Upper lobe of left lung (tissue), 6 donors: ENCODE results near the gene COL9A2. TPM values are rescaled to one million over a fixed set of nuclear protein-coding genes. Genes with fewer than 3 reads are reported as not detected.
A peak's percentile ranks its signal among the peaks of the same experiment; 100 is the strongest.

Experiments
- ATAC-seq, 2 donors: fragments of 200-7000 bp; cut with Tn5 transposase; one replicate each; pipeline ENCODE4 v1.9.1; 2022; ENCODE audit warnings: mild to moderate bottlenecking in 2 of 2, moderate library complexity in 2 of 2; ENCODE audit not compliant: low FRiP score in 2 of 2
- DNase-seq, 2 donors: peaks; one replicate each; pipeline ENCODE4 v3.0.0-alpha.2; 2019 to 2020
- H3K27ac ChIP-seq, 4 donors: fragments of 200-600 bp; sonication (generic); one replicate each; pipeline ENCODE4 v1.5.1; 2016 to 2019
- H3K27me3 ChIP-seq, 4 donors: fragments of 200-600 bp; sonication (generic); one replicate each; pipeline ENCODE4 v1.5.1; 2017 to 2019
- H3K36me3 ChIP-seq, 4 donors: fragments of 200-600 bp; sonication (generic); one replicate each; pipeline ENCODE4 v1.5.1; 2016 to 2019
- H3K4me1 ChIP-seq, 4 donors: fragments of 200-600 bp; sonication (generic); one replicate each; pipeline ENCODE4 v1.5.1; 2018 to 2019
- H3K4me3 ChIP-seq, 4 donors: fragments of 200-600 bp; sonication (generic); one replicate each; pipeline ENCODE4 v1.5.1; 2017 to 2019; ENCODE audit warnings: mild to moderate bottlenecking in 2 of 4, moderate library complexity in 1 of 4
- H3K9me3 ChIP-seq, 4 donors: fragments of 200-600 bp; sonication (generic); one replicate each; pipeline ENCODE4 v1.5.1; 2018 to 2019
- CTCF ChIP-seq, 6 experiments: fragments of 450-650 bp in 4 of 6; fragments of 200-600 bp in 2 of 6; sonication (generic) in 2 of 6; IDR thresholded peaks; one replicate each; pipeline ENCODE4 v1.5.1; 2016 to 2019; ENCODE audit warnings: antibody characterized with exemption in 6 of 6
- EP300 ChIP-seq, 4 donors: sonication (generic); formaldehyde crosslinking; IDR thresholded peaks; one replicate each; pipeline ENCODE4 v1.5.1; 2017; ENCODE audit warnings: antibody characterized with exemption in 4 of 4, control low read depth in 2 of 4
- POLR2A ChIP-seq, 4 donors: fragments of 450-650 bp; IDR thresholded peaks; one replicate each; pipeline ENCODE4 v1.5.1; 2016 to 2017; ENCODE audit warnings: antibody characterized with exemption in 4 of 4, mild to moderate bottlenecking in 2 of 4
- POLR2AphosphoS5 ChIP-seq, 2 donors: sonication (generic); formaldehyde crosslinking; IDR thresholded peaks; one replicate each; pipeline ENCODE4 v1.5.1; 2017; ENCODE audit warnings: antibody characterized with exemption in 2 of 2
- WGBS, 2 donors: methylation state at CpG; one replicate each; pipeline ENCODE4 v1.1.5; 2017 to 2018; 5-methylcytosine and 5-hydroxymethylcytosine counted together
- total RNA-seq, 6 donors: library from RNA; depleted of rRNA in 4 of 6; stranded (reverse); fragments of >200 nt in 4 of 6; gene quantifications; one replicate each; pipeline versions ENCODE4 v1.1.0 to v1.2.1, GENCODE V29; 2016 to 2021
- donor health status: DM: no; HTN: no; CAD: no; lungs with moderate emphysema.
- donor health status: DM: no; HTN: yes; CAD: no; lungs with severe emphysema.

COL9A2 gene
- total RNA-seq, 6 donors from 2014 or later, result 4.2 to 30.4 (median 5.2) TPM

GRCh38 chr1:40315239-40315794 lies 1.8 kb downstream of the COL9A2 start:
- DNase-seq (peak; percentile 89 to 96), ATAC-seq (peak; percentile 92 to 95)
- 2 to 4% methylated on average over 10 to 42 of the region's 42 CpGs for WGBS, 2 donors
- no peak overlapping the region for H3K27ac ChIP-seq
- no peaks in the 10 kb centered on the region for H3K9me3 ChIP-seq
- TF ChIP-seq POLR2A (IDR thresholded peaks at IDR 0.05) (no peak), CTCF (IDR thresholded peaks at IDR 0.05) (peak; percentile 90 to 98 (median 96)), POLR2AphosphoS5 (IDR thresholded peaks at IDR 0.05) (peak in 1 of 2 donors; percentile 13)
- peak overlapping the region; percentile 24 to 54 (median 44) for H3K4me3 ChIP-seq
- peaks cover 2 to 22% (median 15%) of the 10 kb centered on the region in 4 donors for H3K27me3 ChIP-seq
- no peaks in the 10 kb centered on the region for H3K36me3 ChIP-seq
- H3K4me1 ChIP-seq, result peaks cover 18 to 35% (median 28%) of the 10 kb centered on the region in 4 donors

- peaks cover 2 to 22% (median 15%) of the 10 kb centered on the region in 4 donors for H3K27me3 ChIP-seq
- H3K4me3 ChIP-seq, result peak overlapping the region in 3 of 4 donors; percentile 42 to 54 (median 46)
- no peak overlapping the region for H3K27ac ChIP-seq
- TF ChIP-seq POLR2AphosphoS5 (IDR thresholded peaks at IDR 0.05) (no peak), POLR2A (IDR thresholded peaks at IDR 0.05) (no peak), CTCF (IDR thresholded peaks at IDR 0.05) (no peak), EP300 (IDR thresholded peaks at IDR 0.05) (no peak)
- peak in 1 of 2 donors; percentile 44 for DNase-seq
- no peaks in the 10 kb centered on the region for H3K36me3 ChIP-seq
- no peak for ATAC-seq
- 44 to 47% methylated on average over 10 to 13 of the region's 13 CpGs for WGBS, 2 donors
- H3K9me3 ChIP-seq, result no peaks in the 10 kb centered on the region
- peaks cover 18 to 35% (median 28%) of the 10 kb centered on the region in 4 donors for H3K4me1 ChIP-seq
Observed at GRCh38 chr1:40314721-40315238, 2.3 kb downstream of the COL9A2 start.

- no peak overlapping the region for H3K4me3 ChIP-seq
Observed at GRCh38 chr1:40313958-40314720, 2.9 kb downstream of the COL9A2 start.

GRCh38 chr1:40313329-40313957 lies 3.6 kb downstream of the COL9A2 start:
- peaks cover 2 to 22% (median 15%) of the 10 kb centered on the region in 4 donors for H3K27me3 ChIP-seq
- DNase-seq, result no peak

More at GRCh38 chr1:40313958-40314720, 2.9 kb downstream of the COL9A2 start:
- WGBS, 2 donors, result 90 to 92% methylated on average over 6 to 9 of the region's 9 CpGs
- no peaks in the 10 kb centered on the region for H3K36me3 ChIP-seq
- H3K27me3 ChIP-seq, result peaks cover 2 to 22% (median 15%) of the 10 kb centered on the region in 4 donors
- H3K27ac ChIP-seq, result no peak overlapping the region
- ATAC-seq (no peak), DNase-seq (no peak)
- TF ChIP-seq POLR2AphosphoS5 (IDR thresholded peaks at IDR 0.05) (no peak), POLR2A (IDR thresholded peaks at IDR 0.05) (no peak), CTCF (IDR thresholded peaks at IDR 0.05) (no peak), EP300 (IDR thresholded peaks at IDR 0.05) (no peak)
- no peaks in the 10 kb centered on the region for H3K9me3 ChIP-seq
- peaks cover 18 to 35% (median 28%) of the 10 kb centered on the region in 4 donors for H3K4me1 ChIP-seq

More at GRCh38 chr1:40313329-40313957, 3.6 kb downstream of the COL9A2 start:
- Histone ChIP-seq H3K4me3 (no peak overlapping the region), H3K9me3 (no peaks in the 10 kb centered on the region), H3K27ac (no peak overlapping the region), H3K4me1 (peaks cover 18 to 35% (median 28%) of the 10 kb centered on the region in 4 donors), H3K36me3 (no peaks in the 10 kb centered on the region)
- no peak for TF ChIP-seq POLR2AphosphoS5 (IDR thresholded peaks at IDR 0.05)
- TF ChIP-seq EP300 (IDR thresholded peaks at IDR 0.05), result no peak
- no peak for TF ChIP-seq POLR2A (IDR thresholded peaks at IDR 0.05)
- 92 to 96% methylated on average over 5 of the region's 5 CpGs for WGBS, 2 donors
- no peak for ATAC-seq
